Measurements from ENCODE around the gene HPSE2.

- TF ChIP-seq POLR2AphosphoS5 (IDR thresholded peaks at IDR 0.05; ENCODE audit: low read depth, low read length) (no peak), POLR2A (IDR thresholded peaks at IDR 0.05; ENCODE audit: low read depth, low read length) (no peak)
Measured at GRCh38 chr10:98951269-98952000, 284.2 kb downstream of the HPSE2 start.
